Brain microvascular endothelial cell (primary cell): Measurements from ENCODE around the gene FAF1.

ENCODE experiments used
- DNase-seq: peaks from one replicate; pipeline ENCODE4 v3.0.0-alpha.2; 2020
- H3K27ac ChIP-seq: fragments of 250-450 bp; sonication (Bioruptor Pico); 2 replicates; pipeline ENCODE4 v1.5.1; 2020; ENCODE audit warnings: mild to moderate bottlenecking, moderate library complexity
- H3K27me3 ChIP-seq: fragments of 250-450 bp; sonication (Bioruptor Pico); replicated peaks from 2 replicates; pipeline ENCODE4 v1.5.1; 2020; ENCODE audit warnings: mild to moderate bottlenecking
- H3K36me3 ChIP-seq: fragments of 250-450 bp; sonication (Bioruptor Pico); replicated peaks from 2 replicates; pipeline ENCODE4 v1.5.1; 2020; ENCODE audit warnings: mild to moderate bottlenecking
- H3K4me3 ChIP-seq: 2 replicates; pipeline ENCODE4 v1.5.1; 2011; ENCODE audit warnings: low read depth, mild to moderate bottlenecking, control low read depth, low read length, moderate library complexity
- in situ Hi-C: cut with HindIII; loops from 2 replicates; pipeline ENCODE4 v1.10.0; 2017; ENCODE audit warnings: low sequenced_read_pairs, low pct_ligation_motif_present
- TF ChIP-seq, protein P1 (sequence below): IDR thresholded peaks from 2 replicates; pipeline ENCODE4 v1.5.1; 2011; ENCODE audit warnings: low read depth, mild to moderate bottlenecking, moderate library complexity, low read length, control low read depth, inconsistent platforms; ENCODE audit errors: missing control alignments

The FAF1 gene

DNA sequence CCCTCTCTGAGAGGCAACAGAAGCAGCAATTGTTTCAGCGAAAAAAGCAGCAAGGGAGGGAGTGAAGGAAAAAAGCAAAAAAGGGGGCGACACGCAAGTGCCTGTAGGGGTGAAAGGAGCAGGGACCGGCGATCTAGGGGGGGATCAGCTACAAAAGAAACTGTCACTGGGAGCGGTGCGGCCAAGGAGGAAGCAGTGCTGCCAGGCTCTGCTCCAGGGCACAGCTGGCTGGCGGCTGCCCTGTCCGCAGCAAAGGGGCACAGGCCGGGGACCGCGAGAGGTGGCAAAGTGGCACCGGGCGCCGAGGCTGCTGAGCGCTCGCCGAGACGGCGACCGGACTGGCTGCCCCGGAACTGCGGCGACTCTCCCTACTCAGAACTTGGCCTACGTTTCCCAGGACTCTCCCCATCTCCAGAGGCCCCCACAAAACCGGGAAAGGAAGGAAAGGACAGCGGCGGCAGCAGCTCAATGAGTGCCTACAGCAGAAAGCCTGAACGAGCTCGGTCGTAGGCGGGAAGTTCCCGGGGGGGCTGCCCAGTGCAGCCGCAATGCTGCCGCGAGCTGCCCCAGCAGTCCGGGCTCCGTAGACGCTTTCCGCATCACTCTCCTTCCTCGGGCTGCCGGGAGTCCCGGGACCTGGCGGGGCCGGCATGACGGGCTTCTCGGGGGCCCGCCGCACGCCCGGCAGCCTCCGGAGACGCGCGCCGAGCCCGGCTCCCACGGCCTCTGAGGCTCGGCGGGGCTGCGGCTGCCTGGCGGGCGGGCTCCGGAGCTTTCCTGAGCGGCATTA is 8.9 kb upstream of the FAF1 start:
- TF ChIP-seq, protein P1, sequence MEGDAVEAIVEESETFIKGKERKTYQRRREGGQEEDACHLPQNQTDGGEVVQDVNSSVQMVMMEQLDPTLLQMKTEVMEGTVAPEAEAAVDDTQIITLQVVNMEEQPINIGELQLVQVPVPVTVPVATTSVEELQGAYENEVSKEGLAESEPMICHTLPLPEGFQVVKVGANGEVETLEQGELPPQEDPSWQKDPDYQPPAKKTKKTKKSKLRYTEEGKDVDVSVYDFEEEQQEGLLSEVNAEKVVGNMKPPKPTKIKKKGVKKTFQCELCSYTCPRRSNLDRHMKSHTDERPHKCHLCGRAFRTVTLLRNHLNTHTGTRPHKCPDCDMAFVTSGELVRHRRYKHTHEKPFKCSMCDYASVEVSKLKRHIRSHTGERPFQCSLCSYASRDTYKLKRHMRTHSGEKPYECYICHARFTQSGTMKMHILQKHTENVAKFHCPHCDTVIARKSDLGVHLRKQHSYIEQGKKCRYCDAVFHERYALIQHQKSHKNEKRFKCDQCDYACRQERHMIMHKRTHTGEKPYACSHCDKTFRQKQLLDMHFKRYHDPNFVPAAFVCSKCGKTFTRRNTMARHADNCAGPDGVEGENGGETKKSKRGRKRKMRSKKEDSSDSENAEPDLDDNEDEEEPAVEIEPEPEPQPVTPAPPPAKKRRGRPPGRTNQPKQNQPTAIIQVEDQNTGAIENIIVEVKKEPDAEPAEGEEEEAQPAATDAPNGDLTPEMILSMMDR = peak; percentile 5
- in situ Hi-C loops = no loop called here
- no peaks in the 10 kb centered on the region for H3K36me3 ChIP-seq
- peak; percentile 11 for DNase-seq
- no peaks in the 10 kb centered on the region for H3K27me3 ChIP-seq
- H3K4me3 ChIP-seq = peak overlapping the region; percentile 92
- peak overlapping the region; percentile 51 for H3K27ac ChIP-seq

DNA sequence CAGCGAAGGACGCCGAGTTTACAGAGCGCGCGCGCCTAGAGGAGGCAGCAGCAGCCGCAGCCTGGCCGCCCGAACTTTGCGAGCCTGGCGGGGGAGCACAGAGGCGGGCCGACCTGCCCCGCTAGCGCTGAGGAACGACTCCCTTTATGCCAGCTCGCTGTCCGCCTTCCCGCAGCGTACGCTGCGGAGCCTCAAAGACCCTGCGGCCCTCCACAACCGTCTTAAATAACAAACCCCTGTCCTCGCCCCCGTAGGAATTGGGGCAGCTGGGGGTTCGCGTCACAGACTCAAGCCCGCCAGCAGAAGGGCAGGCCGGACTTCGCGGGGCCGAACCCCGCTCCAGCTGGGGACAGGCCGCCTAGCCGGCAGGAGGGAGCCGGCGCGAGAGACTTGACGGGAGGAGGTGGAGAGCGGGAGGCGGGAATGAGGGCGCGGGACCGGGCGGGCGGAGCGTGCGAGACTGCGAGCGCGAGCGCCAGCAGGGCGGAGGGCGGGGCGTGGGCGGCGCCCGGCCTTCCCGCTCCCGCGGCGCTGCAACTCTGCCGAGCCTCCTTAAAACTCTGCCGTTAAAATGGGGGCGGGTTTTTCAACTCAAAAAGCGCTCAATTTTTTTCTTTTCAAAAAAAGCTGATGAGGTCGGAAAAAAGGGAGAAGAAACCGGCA is 8.2 kb upstream of the FAF1 start:
- H3K4me3 ChIP-seq = peak overlapping the region; percentile 92
- H3K27me3 ChIP-seq = no peaks in the 10 kb centered on the region
- TF ChIP-seq, protein P1 = peak; percentile 41
- H3K27ac ChIP-seq = peak overlapping the region; percentile 84
- no peaks in the 10 kb centered on the region for H3K36me3 ChIP-seq
- in situ Hi-C loops = no loop called here
- DNase-seq = peak; percentile 77

DNA sequence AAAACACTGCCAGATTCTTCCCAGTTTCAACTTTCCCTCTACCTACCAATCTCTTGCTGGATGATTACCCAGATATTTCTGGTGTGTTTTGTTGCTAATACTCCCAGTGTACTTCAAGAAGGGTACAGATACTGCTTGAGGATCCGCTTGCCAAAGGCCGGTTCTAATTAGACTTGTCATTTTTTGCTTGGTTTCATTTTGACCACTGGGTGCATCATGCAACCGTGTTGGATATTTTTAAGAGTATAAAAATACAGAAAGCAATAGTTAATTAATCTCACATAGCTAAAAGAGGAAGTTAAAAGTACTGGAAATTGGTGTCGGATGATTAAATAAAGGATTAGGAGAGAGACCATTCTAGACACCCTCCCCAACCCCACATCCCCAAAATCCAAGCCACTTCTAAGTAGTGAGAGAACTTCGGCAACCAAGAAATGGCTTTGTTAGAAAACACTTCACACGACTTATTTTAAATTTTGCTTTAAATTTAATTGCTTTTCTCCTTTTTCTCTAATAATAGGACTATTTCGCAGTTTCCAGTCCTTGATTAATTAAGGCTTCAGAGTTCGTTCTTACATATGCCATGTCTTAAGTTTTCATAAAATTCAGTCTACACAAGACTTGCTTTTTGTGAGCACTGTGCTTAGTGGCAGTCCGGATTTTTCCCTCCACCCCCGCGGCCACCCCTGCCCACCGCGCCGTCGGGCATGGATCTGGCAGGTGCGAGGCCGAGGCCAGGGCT is 7.5 kb upstream of the FAF1 start:
- no peaks in the 10 kb centered on the region for H3K27me3 ChIP-seq
- H3K36me3 ChIP-seq = no peaks in the 10 kb centered on the region
- peak overlapping the region; percentile 92 for H3K4me3 ChIP-seq
- in situ Hi-C loops = no loop called here
- TF ChIP-seq, protein P1 = peak; percentile 15
- no peak for DNase-seq
- peak overlapping the region; percentile 84 for H3K27ac ChIP-seq

DNA sequence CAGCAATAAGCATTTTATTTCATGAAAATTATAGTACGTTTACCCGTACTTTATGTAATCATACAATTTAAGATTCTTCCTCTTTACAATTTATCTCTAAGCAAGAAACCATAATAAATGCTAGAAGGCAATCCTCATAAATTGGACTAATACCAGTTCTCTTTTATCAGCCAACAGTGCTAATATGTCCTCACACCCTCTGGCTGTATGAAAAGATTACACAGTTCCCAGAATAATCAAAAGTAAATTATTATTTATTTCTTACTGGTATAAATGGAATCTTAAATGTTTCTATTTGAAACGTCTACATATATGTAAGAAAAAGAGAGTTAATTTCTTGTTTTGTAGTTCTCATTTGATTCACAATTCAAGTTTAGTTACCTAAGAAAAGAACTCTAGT is 6.9 kb upstream of the FAF1 start:
- TF ChIP-seq, protein P1 = no peak
- Histone ChIP-seq H3K27ac (no peak overlapping the region), H3K4me3 (no peak overlapping the region)

DNA sequence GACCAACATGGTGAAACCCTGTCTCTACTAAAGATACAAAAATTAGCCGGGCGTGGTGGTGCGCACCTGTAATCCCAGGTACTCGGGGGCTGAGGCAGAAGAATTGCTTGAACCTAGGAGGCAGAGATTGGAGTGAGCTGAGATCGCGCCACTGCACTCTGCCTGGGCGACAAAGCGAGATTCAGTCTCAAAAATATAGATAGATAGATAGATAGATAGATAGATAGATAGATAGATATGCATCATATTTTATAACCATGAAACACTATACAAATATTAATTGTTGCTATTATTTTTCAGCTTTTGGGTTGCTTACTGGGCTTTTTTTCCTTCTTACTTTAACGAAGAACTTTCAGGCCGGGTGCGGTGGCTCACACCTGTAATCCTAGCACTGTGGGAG is 4.8 kb upstream of the FAF1 start:
- TF ChIP-seq, protein P1 = no peak
- no peak overlapping the region for H3K4me3 ChIP-seq
- no peaks in the 10 kb centered on the region for H3K36me3 ChIP-seq
- in situ Hi-C loops = no loop called here
- DNase-seq = no peak
- no peaks in the 10 kb centered on the region for H3K27me3 ChIP-seq
- no peak overlapping the region for H3K27ac ChIP-seq

More for the DNA sequence above, 6.9 kb upstream of the FAF1 start:
- DNase-seq = no peak
- Histone ChIP-seq H3K36me3 (no peaks in the 10 kb centered on the region), H3K27me3 (no peaks in the 10 kb centered on the region)
- in situ Hi-C loops = no loop called here
